HEK293 (cell line): ENCODE results near the gene HSD17B7.

Source experiments
- CTCF ChIA-PET: fragments of 350-600 bp; formaldehyde crosslinking; extraction: SDS; loops from one replicate; lab custom pipeline; 2021; ENCODE audit warnings: antibody characterized with exemption; lab: Yijun Ruan, JAX
- POLR2A ChIA-PET: fragments of 300-600 bp; formaldehyde crosslinking; extraction: SDS; loops from one replicate; lab custom pipeline; 2020; ENCODE audit warnings: antibody characterized with exemption, inconsistent platforms; lab: Yijun Ruan, JAX
- H3K27ac ChIP-seq: fragments of 200-500 bp; sonication (Bioruptor generic); 2 replicates; pipeline ENCODE4 v1.5.1; 2014; ENCODE audit warnings: low read depth, low read length, control low read depth, inconsistent platforms; ENCODE audit errors: extremely low read depth
- H3K36me3 ChIP-seq, 2 experiments: fragments of 200-500 bp in 1 of 2; sonication (Bioruptor generic) in 1 of 2; 1 replicate in 1 of 2; 2 replicates in 1 of 2; pipeline ENCODE4 v1.5.1; 2014 to 2017; ENCODE audit warnings: inconsistent platforms in 2 of 2, low read length in 2 of 2; ENCODE audit not compliant: control insufficient read depth in 2 of 2, insufficient read depth in 1 of 2
- H3K4me1 ChIP-seq: fragments of 200-500 bp; sonication (Bioruptor generic); 2 replicates; pipeline ENCODE4 v1.5.1; 2014; ENCODE audit warnings: mild to moderate bottlenecking, low read length, inconsistent platforms; ENCODE audit not compliant: control insufficient read depth, insufficient read depth
- H3K4me3 ChIP-seq: 2 replicates; pipeline ENCODE4 v1.5.1; 2011; ENCODE audit warnings: low read depth, mild to moderate bottlenecking, control low read depth, low read length, moderate library complexity
- H3K9me3 ChIP-seq: fragments of 200-500 bp; sonication (Bioruptor generic); 2 replicates; pipeline ENCODE4 v1.5.1; 2014; ENCODE audit warnings: low read depth, low read length, inconsistent platforms; ENCODE audit not compliant: control insufficient read depth, insufficient read depth
- IKZF3 ChIP-seq: fragments of 450-650 bp; IDR thresholded peaks from 2 replicates; pipeline ENCODE4 v1.5.0; 2018; ENCODE audit warnings: missing biosample characterization, mild to moderate bottlenecking, missing genetic modification characterization, moderate library complexity
- PRDM2 ChIP-seq: fragments of 450-650 bp; formaldehyde crosslinking; IDR thresholded peaks from 2 replicates; pipeline ENCODE4 v1.5.1; 2016; ENCODE audit warnings: missing biosample characterization, missing genetic modification characterization, borderline replicate concordance
- SCRT2 ChIP-seq: fragments of 450-650 bp; formaldehyde crosslinking; IDR thresholded peaks from 2 replicates; pipeline ENCODE4 v1.5.1; 2016; ENCODE audit warnings: missing biosample characterization, missing genetic modification characterization
- SP2 ChIP-seq: fragments of 450-650 bp; formaldehyde crosslinking; IDR thresholded peaks from 2 replicates; pipeline ENCODE4 v1.5.1; 2016; ENCODE audit warnings: missing biosample characterization, missing genetic modification characterization
- SP7 ChIP-seq: fragments of 450-650 bp; formaldehyde crosslinking; IDR thresholded peaks from 2 replicates; pipeline ENCODE4 v1.5.1; 2016; ENCODE audit warnings: missing biosample characterization, missing genetic modification characterization
- YY2 ChIP-seq: fragments of 450-650 bp; formaldehyde crosslinking; IDR thresholded peaks from 2 replicates; pipeline ENCODE4 v1.5.1; 2016; ENCODE audit warnings: missing biosample characterization, missing genetic modification characterization
- ZBTB49 ChIP-seq: fragments of 450-650 bp; formaldehyde crosslinking; IDR thresholded peaks from 2 replicates; pipeline ENCODE4 v1.5.1; 2016; ENCODE audit warnings: missing biosample characterization, missing genetic modification characterization, low read depth
- ZBTB6 ChIP-seq: fragments of 450-650 bp; formaldehyde crosslinking; IDR thresholded peaks from 2 replicates; pipeline ENCODE4 v1.5.1; 2017; ENCODE audit warnings: missing biosample characterization, missing genetic modification characterization
- ZNF10 ChIP-seq: fragments of 450-650 bp; formaldehyde crosslinking; IDR thresholded peaks from 2 replicates; pipeline ENCODE4 v1.5.1; 2017; ENCODE audit warnings: missing biosample characterization, missing genetic modification characterization
- ZNF302 ChIP-seq: fragments of 450-650 bp; formaldehyde crosslinking; IDR thresholded peaks from 2 replicates; pipeline ENCODE4 v1.5.1; 2016; ENCODE audit warnings: missing biosample characterization, missing genetic modification characterization, low read depth
- ZNF335 ChIP-seq: fragments of 450-650 bp; formaldehyde crosslinking; conservative IDR thresholded peaks from 2 replicates; pipeline ENCODE4 v1.5.1; 2016; ENCODE audit warnings: missing biosample characterization, missing genetic modification characterization
- ZNF366 ChIP-seq: fragments of 450-650 bp; formaldehyde crosslinking; conservative IDR thresholded peaks from 2 replicates; pipeline ENCODE4 v1.5.1; 2016; ENCODE audit warnings: missing biosample characterization, missing genetic modification characterization
- ZNF768 ChIP-seq: fragments of 450-650 bp; formaldehyde crosslinking; IDR thresholded peaks from 2 replicates; pipeline ENCODE4 v1.5.1; 2018; ENCODE audit warnings: missing biosample characterization, mild to moderate bottlenecking, missing genetic modification characterization

Gene HSD17B7

GRCh38 chr1:162823231-162823630 is 32.7 kb downstream of the HSD17B7 start:
- Histone ChIP-seq H3K36me3 (no peaks in the 10 kb centered on the region), H3K4me1 (peaks cover 4% of the 10 kb centered on the region; the same call in 1 of the 2 replicates), H3K4me3 (no peak overlapping the region), H3K9me3 (no peaks in the 10 kb centered on the region), H3K27ac (no peak overlapping the region)
- ChIA-PET POLR2A (interaction anchor here (0.7 kb wide), 1 partner anchor 490 kb away, joined by 3 read pairs; no protein-coding TSS in a partner anchor), CTCF (interaction anchor here (0.7 to 1.5 kb wide), 4 partner anchors 14 to 767 kb away, joined by 3 to 6 read pairs (median 4); no protein-coding TSS in a partner anchor)
- 0 out of 2 replicates have a peak, but pooled peaks have one; percentile 53 for TF ChIP-seq ZNF335
- peak; percentile 7 for TF ChIP-seq SCRT2 (tag by site-specific recombination)
- TF ChIP-seq ZNF10 = no peak

- POLR2A ChIA-PET = no interaction called here
- Histone ChIP-seq H3K27ac (no peak overlapping the region), H3K9me3 (no peaks in the 10 kb centered on the region), H3K4me1 (peaks cover 4% of the 10 kb centered on the region; the same call in 1 of the 2 replicates), H3K4me3 (no peak overlapping the region), H3K36me3 (no peaks in the 10 kb centered on the region)
- CTCF ChIA-PET = interaction anchor here (0.7 to 1.5 kb wide), 5 partner anchors 13 to 456 kb away, joined by 3 to 6 read pairs (median 3); no protein-coding TSS in a partner anchor
- TF ChIP-seq SP2 (tag by site-specific recombination) (no peak), ZBTB6 (tag by site-specific recombination) (0 out of 2 replicates have a peak, but pooled peaks have one; percentile 42), IKZF3 (tag by site-specific recombination) (no peak), ZNF366 (tag by site-specific recombination) (peak; percentile 10; the same call in 1 of the 2 replicates)
Measured at GRCh38 chr1:162823771-162824525, 33.4 kb downstream of the HSD17B7 start.

- H3K36me3 ChIP-seq = no peaks in the 10 kb centered on the region
- H3K27ac ChIP-seq = no peak overlapping the region
- no peaks in the 10 kb centered on the region for H3K4me1 ChIP-seq
- ChIA-PET CTCF (no interaction called here), POLR2A (no interaction called here)
- no peaks in the 10 kb centered on the region for H3K9me3 ChIP-seq
- H3K4me3 ChIP-seq = no peak overlapping the region
- TF ChIP-seq ZBTB49 (tag by site-specific recombination) (no peak), ZNF366 (tag by site-specific recombination) (peak; percentile 96)
Measured at GRCh38 chr1:162829268-162829667, 38.8 kb downstream of the HSD17B7 start.

- POLR2A ChIA-PET = no interaction called here
- Histone ChIP-seq H3K36me3 (no peaks in the 10 kb centered on the region), H3K4me1 (no peaks in the 10 kb centered on the region), H3K4me3 (no peak overlapping the region), H3K9me3 (no peaks in the 10 kb centered on the region), H3K27ac (no peak overlapping the region)
- CTCF ChIA-PET = interaction anchor here (0.6 to 1.7 kb wide), 3 partner anchors 14 to 483 kb away, joined by 3 to 5 read pairs (median 4); no protein-coding TSS in a partner anchor
- no peak for TF ChIP-seq YY2 (tag by site-specific recombination)
- no peak for TF ChIP-seq PRDM2
- TF ChIP-seq ZNF768 (tag by site-specific recombination) = no peak
- no peak for TF ChIP-seq ZNF302 (tag by site-specific recombination)
- TF ChIP-seq SP7 = no peak
Measured at GRCh38 chr1:162832470-162832869, 42.0 kb downstream of the HSD17B7 start.
